GM12878 (cell line): ENCODE results near the gene ADGRL3. TPM values are rescaled to one million over a fixed set of nuclear protein-coding genes. Genes with fewer than 3 reads are reported as not detected.

Experiments used
- ATAC-seq: fragments of 200-7000 bp; cut with Tn5 transposase; 3 replicates; pipeline ENCODE4 v1.9.1; 2020; ENCODE audit warnings: mild to moderate bottlenecking, moderate library complexity
- BruUV-seq: library from RNA; stranded (reverse); fragments of 400-500 nt; replicated peaks from 2 replicates; lab custom pipeline; 2021; lab: Mats Ljungman, UMichigan
- CTCF ChIA-PET: fragments of 300-600 bp; sonication (Branson Sonifier 250); formaldehyde crosslinking; extraction: SDS; loops from one replicate; lab custom pipeline; 2021; ENCODE audit warnings: inconsistent platforms; lab: Yijun Ruan, JAX
- POLR2A ChIA-PET: fragments of 350-600 bp; formaldehyde crosslinking; extraction: SDS; loops from one replicate; lab custom pipeline; 2021; ENCODE audit warnings: inconsistent platforms; lab: Charles Lee
- RAD21 ChIA-PET: fragments of 300-600 bp; sonication (Branson Sonifier 250); formaldehyde crosslinking; loops from one replicate; lab custom pipeline; 2023; ENCODE audit warnings: antibody characterized with exemption; ENCODE audit not compliant: unreplicated experiment; lab: Charles Lee
- SMC1A ChIA-PET: fragments of 300-600 bp; sonication (Branson Sonifier 250); formaldehyde crosslinking; loops from one replicate; lab custom pipeline; 2023; ENCODE audit not compliant: unreplicated experiment, uncharacterized antibody; lab: Charles Lee
- DNase-seq: peaks from one replicate; pipeline ENCODE4 v3.0.0-alpha.2; 2011; ENCODE audit warnings: low read depth, low spot score
- FAIRE-seq: peaks from 3 replicates; lab custom pipeline; 2011; peaks lifted over from hg19 to GRCh38; lab: Jason Lieb, UNC
- H2AFZ ChIP-seq: 2 replicates; pipeline ENCODE4 v1.6.0; 2011; ENCODE audit warnings: low read depth, low read length, control low read depth; ENCODE audit not compliant: control insufficient read depth
- H3K27ac ChIP-seq: 2 replicates; pipeline ENCODE4 v1.5.1; 2011; ENCODE audit warnings: control low read depth; ENCODE audit not compliant: control insufficient read depth, insufficient read depth
- H3K27me3 ChIP-seq, 2 experiments: replicated peaks in 1 of 2; 2 replicates each; pipeline versions ENCODE4 v1.6.0 to v1.6.1; 2011; ENCODE audit warnings: low read length in 1 of 2; ENCODE audit not compliant: control insufficient read depth in 2 of 2, insufficient read depth in 2 of 2
- H3K36me3 ChIP-seq, 2 experiments: 2 replicates each; pipeline ENCODE4 v1.5.1; 2011; ENCODE audit warnings: low read length in 1 of 2; ENCODE audit not compliant: control insufficient read depth in 2 of 2, insufficient read depth in 2 of 2
- H3K4me1 ChIP-seq: 2 replicates; pipeline ENCODE4 v1.6.1; 2011; ENCODE audit warnings: mild to moderate bottlenecking, low read length, moderate library complexity, mixed read lengths; ENCODE audit not compliant: control insufficient read depth, insufficient read depth
- H3K4me2 ChIP-seq: 2 replicates; pipeline ENCODE4 v1.6.0; 2011; ENCODE audit warnings: control low read depth; ENCODE audit not compliant: control insufficient read depth, insufficient read depth
- H3K4me3 ChIP-seq: fragments of 200-600 bp; sonication (generic); 2 replicates; pipeline ENCODE4 v1.5.1; 2016
- H3K79me2 ChIP-seq: 2 replicates; pipeline ENCODE4 v1.6.0; 2011; ENCODE audit warnings: low read length; ENCODE audit not compliant: control insufficient read depth, insufficient read depth
- H3K9ac ChIP-seq: 2 replicates; pipeline ENCODE4 v1.8.0; 2011; ENCODE audit warnings: low read length, control low read depth, mixed read lengths; ENCODE audit not compliant: control insufficient read depth, insufficient read depth
- H3K9me3 ChIP-seq: replicated peaks from 3 replicates; pipeline ENCODE4 v1.5.1; 2011; ENCODE audit warnings: mild to moderate bottlenecking, low read length; ENCODE audit not compliant: control insufficient read depth, insufficient read depth
- H4K20me1 ChIP-seq: 2 replicates; pipeline ENCODE4 v1.6.0; 2011; ENCODE audit not compliant: control insufficient read depth, insufficient read depth
- DPF2 ChIP-seq: fragments of 450-650 bp; IDR thresholded peaks from 2 replicates; pipeline ENCODE4 v1.6.1; 2017; ENCODE audit warnings: mild to moderate bottlenecking
- PKNOX1 ChIP-seq: fragments of 450-650 bp; IDR thresholded peaks from 2 replicates; pipeline ENCODE4 v1.6.1; 2016; ENCODE audit warnings: mild to moderate bottlenecking
- ZNF592 ChIP-seq: fragments of 450-650 bp; IDR thresholded peaks from 2 replicates; pipeline ENCODE4 v1.6.1; 2017; ENCODE audit warnings: mild to moderate bottlenecking, moderate library complexity
- WGBS: methylation state at CpG from one replicate; pipeline ENCODE4 v1.1.6; 2016; ENCODE audit warnings: low lambda C conversion rate; ENCODE audit not compliant: insufficient replicate concordance, insufficient coverage; ENCODE audit errors: missing lambda C conversion rate; 5-methylcytosine and 5-hydroxymethylcytosine counted together
- in situ Hi-C: fragments of 300-500 bp; cut with MboI; formaldehyde crosslinking; loops from 9 replicates; pipeline ENCODE4 v1.14.3; 2018; ENCODE audit warnings: mixed read lengths
- intact Hi-C: fragments of 100-400 bp; cut with micrococcal nuclease; formaldehyde crosslinking; loops from one replicate; pipeline ENCODE4 v1.14.2; 2022; ENCODE audit not compliant: unreplicated experiment
- polyA plus RNA-seq, 11 experiments: library from polyadenylated mRNA; depleted of rRNA in 4 of 11; unstranded in 6 of 11; stranded (reverse) in 5 of 11; fragments of >200 nt; fragmentation: Nextera tagmentation in 4 of 11; fragmentation: Illumina TruSeq in 1 of 11; extraction: Ambion mirVana in 4 of 11; extraction: Trizol in 1 of 11; gene quantifications; 1 replicate in 1 of 11; 2 replicates in 10 of 11; pipeline versions ENCODE4 v1.2.1 to v1.2.3, GENCODE V29; 2011 to 2016; ENCODE audit warnings: inconsistent platforms in 2 of 11, missing spikeins in 2 of 11, low read depth in 1 of 11
- total RNA-seq, 4 experiments: library from RNA; depleted of rRNA in 3 of 4; stranded (reverse); fragments of >200 nt in 3 of 4; fragmentation: Illumina TruSeq in 1 of 4; extraction: Trizol in 1 of 4; gene quantifications; 2 replicates each; pipeline versions ENCODE4 v1.2.1 to v1.2.3, GENCODE V29; 2013 to 2021

ADGRL3 gene
- total and polyA plus RNA-seq, 10 of the 15 experiments (the other 5 are each of a cell fraction or from before 2014, with no cell fraction given), result 1.1 TPM; not detected in 9

- SMC1A ChIA-PET, result no interaction called here
- no peak overlapping the region for H3K9ac ChIP-seq
- TF ChIP-seq ZNF592 (no peak), DPF2 (no peak), PKNOX1 (no peak)
- TF ChIP-seq, all 136 proteins: peak for 0
- no peak for FAIRE-seq
- RAD21 ChIA-PET, result interaction anchor here (1.1 kb wide), 1 partner anchor 264 kb away, joined by 4 read pairs; no protein-coding TSS in a partner anchor
- H3K4me2 ChIP-seq, result no peak overlapping the region
- H3K9me3 ChIP-seq, result no peaks in the 10 kb centered on the region
- no TSS peak for BruUV-seq
- in situ Hi-C loops, result no loop called here
- CTCF ChIA-PET, result no interaction called here
- H3K27ac ChIP-seq, result no peak overlapping the region
- POLR2A ChIA-PET, result no interaction called here
- no peaks in the 10 kb centered on the region for H3K36me3 ChIP-seq
- DNase-seq, result no peak
- H3K4me3 ChIP-seq, result no peak overlapping the region
- 0% methylated on average over 2 of the region's 2 CpGs for WGBS
- no peak overlapping the region for H2AFZ ChIP-seq
- no peaks in the 10 kb centered on the region for H3K79me2 ChIP-seq
- intact Hi-C loops, result no loop called here
- H4K20me1 ChIP-seq, result no peaks in the 10 kb centered on the region
- H3K27me3 ChIP-seq, result no peaks in the 10 kb centered on the region
- H3K4me1 ChIP-seq, result no peaks in the 10 kb centered on the region
- ATAC-seq, result no peak
These were observed 456.9 kb downstream of the ADGRL3 start for GRCh38 chr4:61657016-61657415.
